ENCODE measurements around the gene C4orf50.
A peak's percentile ranks its signal among the peaks of the same experiment; 100 is the strongest.

Gene C4orf50

DNA sequence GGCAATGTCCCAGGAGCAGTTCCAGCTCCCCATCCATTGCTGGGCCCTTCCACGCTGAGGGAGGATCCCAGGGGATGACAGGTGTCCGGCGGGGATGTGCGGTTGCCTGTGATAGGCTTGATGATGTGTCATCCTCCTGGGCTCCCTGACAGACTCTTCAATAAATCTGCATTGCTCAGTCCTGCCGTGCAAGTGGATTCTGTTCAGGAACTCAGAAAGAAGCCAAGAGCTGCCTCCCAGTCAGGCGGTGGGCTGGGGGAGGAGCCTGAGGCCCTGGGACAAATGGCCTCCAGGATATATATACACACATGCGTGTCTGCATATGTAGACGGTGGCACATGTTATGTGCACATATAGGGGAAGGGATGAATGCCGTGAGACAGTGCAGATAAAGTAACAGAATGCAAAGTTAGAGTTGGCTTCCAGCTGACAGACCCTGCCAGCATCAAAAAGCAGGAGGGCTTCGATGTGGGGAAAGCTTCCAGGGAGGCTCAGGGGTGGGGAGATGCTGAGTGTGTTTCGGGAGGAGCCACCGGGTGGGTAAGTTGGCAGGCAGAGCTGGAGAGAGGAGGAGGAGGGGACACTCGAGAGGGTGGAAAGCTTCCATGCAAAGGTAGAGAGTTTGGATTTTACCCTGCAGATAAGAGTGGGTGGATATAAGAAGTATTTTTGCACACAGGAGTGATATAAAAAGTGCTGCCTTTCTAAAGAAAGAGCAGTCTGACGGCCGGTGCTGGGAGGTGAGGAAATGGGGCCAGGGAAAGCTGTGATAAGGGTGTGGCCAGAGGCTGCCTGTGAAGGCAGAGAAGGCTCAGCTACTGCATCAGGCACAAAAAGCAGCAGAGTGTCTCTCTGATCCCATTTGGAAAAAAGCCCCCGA is 96.9 kb downstream of the C4orf50 start:
- DNase-seq (ENCODE audit: low spot score), result peak; percentile 51

DNA sequence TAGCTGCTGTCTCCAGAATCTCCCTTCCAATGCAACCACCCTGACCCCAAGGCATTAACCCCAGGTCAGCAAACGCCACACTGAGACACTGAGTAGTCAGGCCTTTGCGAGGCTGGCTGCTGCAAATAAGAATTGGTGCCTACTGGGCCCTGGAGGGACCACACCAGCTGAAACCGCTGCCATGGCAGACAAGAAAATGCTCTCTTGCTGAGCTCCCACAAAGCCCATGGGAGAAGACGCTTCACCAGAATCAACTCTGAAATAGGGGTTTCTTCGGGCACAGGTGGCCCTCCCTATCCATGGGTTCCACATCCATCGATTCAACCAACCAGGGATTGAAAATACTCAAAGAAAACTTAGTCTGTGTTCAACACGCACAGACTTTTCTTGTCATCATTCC is 98.7 kb downstream of the C4orf50 start:
- peak; percentile 25 for DNase-seq (ENCODE audit: low spot score)

DNA sequence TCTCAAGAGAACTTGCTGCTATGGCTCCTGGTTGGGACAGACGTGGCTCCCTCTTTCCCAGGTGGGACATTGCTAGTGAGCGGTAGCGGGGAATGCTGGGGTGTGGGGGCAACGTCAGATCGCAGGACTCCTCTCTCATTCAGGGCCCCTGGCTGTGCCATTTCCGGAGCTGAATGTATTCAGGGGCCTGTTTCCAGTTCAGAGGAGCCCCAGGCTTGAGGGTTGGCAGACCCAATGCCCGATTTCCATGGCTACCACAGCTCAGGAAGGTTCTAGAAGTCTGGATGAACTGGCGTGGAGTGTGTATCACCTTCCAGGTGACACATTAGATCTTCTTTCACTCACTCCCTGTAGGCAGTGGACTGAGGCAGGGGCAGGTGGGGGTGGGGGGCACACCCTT is 99.2 kb downstream of the C4orf50 start:
- no peak for DNase-seq (ENCODE audit: low spot score)

DNA sequence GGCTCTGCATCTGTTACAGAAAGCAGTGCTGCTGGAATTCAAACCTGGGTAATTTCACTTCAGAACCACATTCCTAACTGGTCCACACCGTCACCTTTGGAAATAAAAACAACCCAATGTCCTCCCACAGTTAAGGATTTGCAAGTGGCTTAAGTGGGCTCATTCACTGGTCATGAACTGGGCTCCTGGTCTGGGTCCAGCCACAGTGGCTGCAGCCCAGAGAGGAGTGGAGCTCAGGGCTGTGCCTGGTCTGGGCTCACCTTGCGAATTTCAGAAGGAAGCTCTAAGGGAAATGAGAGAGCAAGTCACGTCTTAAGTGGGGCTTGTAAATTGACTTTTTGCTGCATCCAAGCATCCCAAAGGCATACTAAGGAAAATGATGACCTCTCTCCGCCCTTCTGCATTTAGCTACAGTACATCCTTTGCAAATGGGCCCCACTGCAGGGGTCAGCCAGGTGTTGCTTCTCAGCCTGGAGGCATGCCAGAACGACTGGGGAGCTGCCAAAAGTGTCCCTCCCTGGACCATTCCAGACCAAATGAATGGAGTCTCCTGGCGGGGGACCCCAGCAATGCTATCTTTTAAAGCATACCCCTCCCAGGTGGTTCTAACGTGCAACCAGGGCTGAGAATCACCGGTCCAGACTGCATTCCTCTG is 99.8 kb downstream of the C4orf50 start:
- peak; percentile 66 for DNase-seq (ENCODE audit: low spot score)

DNA sequence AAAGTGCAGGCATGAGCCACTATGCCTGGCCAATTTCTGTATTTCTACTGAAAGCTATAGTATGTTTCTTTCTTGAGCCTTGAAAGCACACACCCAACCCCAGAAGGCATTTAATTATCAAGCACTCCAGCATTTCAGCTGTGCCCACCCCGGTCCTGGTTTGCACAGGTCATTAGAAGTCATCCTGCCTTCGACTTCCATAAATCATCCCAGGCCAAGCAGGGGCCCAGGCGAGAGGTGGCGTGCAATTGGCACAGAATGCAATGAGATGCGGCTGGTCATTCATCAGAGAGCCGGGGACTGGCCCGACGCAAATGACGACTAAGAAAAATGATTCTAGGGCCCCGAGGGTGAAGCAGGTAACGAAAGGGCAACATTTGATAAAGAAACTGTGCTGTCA is 100.6 kb downstream of the C4orf50 start:
- DNase-seq (ENCODE audit: low spot score), result peak; percentile 37

DNA sequence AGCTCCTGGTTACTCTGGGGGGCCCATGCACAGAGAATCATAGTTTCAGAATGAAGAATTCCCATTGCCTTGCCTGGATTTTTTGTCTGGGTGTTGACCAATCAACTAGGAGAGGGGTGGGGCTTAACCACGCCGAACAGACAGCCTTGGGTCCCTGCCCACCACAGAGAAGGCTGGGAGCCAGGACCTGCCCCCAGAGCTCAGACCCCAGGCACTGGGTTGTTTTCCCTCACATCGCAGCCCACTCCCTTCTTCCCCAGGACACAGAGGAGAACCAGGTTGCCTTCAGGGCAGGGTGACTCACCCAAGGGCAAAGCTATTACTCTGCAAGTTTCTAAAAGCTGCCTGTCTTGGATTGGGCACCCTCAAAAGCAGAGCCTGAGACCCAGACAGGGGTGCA is 102.0 kb downstream of the C4orf50 start:
- DNase-seq (ENCODE audit: low spot score), result peak; percentile 25

DNA sequence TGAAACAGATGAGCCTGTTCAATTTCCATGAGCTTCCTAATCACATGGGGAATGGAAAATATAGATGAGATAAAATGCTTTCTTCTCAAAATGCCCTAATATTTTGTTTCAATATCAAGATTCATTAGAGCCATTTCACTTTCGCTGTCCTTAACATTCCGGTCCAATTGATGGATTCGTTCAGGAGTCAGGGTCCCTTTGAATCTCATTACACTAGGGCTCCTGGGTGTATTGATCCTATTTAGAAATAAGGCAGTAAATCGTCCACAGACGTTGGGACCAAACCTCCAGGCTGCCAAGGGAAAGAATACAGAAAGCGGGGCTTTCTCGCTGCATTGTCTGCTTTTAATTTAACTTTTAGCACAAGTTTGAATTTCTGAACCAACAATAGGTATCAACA is 104.8 kb downstream of the C4orf50 start:
- no peak for DNase-seq (ENCODE audit: low spot score)

DNA sequence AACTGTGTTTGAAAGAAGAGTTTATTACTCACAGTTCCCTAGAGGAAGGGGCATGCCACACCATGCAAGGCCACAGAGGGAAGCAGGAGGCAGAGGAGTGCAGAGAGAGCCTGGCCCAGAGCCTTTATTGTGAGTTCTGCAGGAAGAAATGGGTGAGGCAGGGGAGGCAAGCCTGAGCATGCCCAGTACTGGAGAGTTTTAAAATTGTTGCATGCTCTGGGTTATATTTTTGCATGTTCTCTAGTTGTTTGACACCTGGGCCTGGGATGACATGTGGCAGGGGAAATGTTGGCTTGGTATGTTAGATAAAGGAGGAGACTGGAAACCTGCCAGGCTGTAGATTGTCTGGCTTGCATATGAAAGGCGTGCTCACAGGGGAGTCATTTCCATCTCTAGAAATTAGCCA is 105.6 kb downstream of the C4orf50 start:
- peak; percentile 20 for DNase-seq (ENCODE audit: low spot score)

DNA sequence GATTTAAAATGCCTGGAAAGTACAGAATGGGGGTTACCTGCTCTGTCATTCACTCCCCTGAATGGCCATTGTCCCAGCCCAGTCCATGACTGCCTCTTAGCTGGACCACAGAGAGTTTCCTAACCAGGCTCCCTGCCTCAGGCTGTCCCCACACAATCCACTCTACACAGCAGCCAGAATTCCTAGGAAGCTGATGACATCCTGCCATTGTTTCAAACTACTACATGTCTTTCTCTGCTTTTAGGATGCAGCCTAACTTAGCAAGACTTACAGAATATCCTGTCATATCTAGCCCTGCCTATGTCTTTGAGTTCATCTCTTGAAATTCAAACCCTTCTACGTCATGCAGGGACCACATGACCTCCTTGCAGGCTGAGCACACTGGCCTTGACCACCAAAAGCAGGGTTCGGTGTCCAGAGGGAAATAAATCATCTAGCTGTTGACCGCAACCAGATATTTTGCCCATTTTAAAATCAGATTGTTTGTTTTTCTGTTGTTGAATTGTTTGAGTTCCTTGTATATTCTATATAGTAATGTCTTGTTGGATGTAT is 109.3 kb downstream of the C4orf50 start:
- no peak for DNase-seq (ENCODE audit: low spot score)

DNA sequence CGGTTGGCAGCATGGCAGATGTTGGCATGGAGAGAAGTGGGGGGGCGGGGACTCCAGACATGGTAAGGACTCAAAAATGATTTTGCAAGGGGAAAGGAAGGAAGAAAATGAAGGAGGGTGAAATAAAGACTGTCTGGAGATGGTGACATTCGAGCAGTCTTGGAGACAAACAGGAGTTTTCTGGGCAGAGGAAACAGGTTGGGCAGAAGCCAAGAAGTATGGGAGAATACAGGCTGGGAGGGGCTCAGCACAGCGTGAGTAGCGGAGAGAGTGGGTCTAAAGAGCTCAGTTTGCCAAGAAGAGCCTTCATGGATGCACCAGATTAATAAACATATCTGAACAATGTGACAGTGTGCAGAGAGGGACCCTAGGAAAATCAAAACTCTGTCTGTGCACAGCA is 112.0 kb downstream of the C4orf50 start:
- DNase-seq (ENCODE audit: low spot score), result no peak

DNA sequence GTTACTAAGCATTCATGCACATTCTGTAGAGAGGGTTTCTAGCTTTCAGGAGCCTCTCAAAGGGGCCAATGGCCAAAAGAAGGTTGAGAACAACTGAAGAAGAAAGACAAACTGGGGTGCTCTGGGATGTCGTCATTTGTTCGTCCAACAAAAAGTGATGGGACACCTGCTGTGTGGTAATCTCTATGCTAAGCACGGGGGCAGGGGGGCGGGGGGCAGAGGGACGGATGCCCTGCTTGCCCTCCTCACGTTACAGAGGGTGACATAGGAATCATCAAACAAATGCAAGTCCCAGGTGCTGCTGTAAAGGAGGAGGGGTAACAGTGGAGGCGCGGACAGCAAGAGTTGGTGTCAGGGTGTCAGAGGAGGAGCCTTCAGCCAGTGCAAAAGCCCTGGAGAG is 112.5 kb downstream of the C4orf50 start:
- DNase-seq (ENCODE audit: low spot score), result no peak

DNA sequence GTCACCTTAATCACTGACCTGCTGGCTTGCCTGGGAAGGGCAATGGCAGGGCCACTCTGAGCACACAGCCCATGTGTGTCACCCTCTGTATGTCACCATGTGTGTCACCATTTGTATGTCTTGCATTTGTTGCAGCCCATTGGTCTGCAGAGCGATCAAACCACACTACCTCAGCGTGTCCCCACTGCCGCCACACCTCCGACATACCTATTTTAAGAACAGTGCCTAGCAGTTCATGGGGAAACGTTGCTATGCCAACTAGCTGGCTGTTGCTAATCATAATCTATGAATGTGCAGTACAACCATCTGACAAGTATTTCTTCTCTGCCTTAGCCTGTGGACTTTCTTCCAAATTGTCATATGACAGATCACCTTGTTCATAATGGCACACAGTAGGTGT is 117.4 kb downstream of the C4orf50 start:
- DNase-seq (ENCODE audit: low spot score), result no peak

DNA sequence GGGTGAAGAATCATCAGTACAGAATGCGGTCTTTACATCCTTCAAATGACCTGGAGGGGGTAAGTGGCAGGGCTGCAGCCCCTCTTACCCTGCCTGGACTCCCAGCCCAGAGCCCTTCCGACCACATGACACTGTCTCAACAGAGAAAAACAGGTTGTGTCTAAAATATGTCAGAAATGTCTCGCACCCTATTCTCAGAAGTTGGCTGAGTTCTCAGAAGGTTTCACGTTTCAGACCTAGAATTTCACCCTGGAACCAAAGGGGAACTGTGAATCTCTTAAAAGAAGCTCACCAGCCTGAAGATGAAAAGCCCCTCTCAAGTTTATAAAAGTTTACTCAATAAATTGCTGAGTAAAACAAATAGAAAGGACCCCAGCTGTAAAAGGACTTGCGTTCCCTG is 118.3 kb downstream of the C4orf50 start:
- DNase-seq (ENCODE audit: low spot score), result no peak

DNA sequence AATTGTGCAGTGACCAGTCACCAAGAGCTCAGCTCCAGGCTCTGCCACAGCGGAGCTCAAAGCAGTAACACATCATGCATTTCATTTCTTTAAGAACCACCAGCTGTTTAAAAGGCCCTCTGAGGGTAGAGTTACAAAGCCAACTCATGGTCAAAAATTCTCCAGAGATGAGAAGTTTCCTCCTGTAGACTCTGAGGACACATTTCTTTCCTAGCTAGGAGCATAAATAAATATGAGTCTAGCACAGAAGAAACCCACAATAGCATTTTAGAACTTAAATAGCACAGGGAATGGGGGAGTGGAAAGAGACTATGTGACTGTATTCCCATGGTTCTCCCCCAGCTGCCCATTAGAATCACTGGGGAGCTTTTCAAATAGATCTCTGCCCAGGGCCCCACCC is 118.8 kb downstream of the C4orf50 start:
- DNase-seq (ENCODE audit: low spot score), result no peak

DNA sequence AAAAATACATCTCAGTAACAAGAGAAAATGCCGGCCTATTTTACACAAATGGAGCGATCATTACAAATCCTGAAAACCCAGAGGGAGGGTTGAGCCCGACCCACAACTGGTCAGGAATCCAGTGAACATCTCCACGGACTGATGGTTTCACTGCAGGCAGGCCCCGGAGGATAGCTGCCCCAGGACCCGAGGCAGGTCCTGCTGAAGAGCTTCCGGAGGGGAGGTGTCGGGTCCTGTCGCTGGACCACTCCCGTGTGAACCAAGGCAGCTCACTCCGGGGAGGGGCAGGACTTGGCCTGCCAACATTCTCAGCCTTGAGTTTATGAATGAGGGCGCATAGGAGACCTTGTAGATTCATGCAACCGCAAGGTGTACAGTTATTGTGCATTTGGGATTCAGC is 120.6 kb downstream of the C4orf50 start:
- no peak for DNase-seq (ENCODE audit: low spot score)

DNA sequence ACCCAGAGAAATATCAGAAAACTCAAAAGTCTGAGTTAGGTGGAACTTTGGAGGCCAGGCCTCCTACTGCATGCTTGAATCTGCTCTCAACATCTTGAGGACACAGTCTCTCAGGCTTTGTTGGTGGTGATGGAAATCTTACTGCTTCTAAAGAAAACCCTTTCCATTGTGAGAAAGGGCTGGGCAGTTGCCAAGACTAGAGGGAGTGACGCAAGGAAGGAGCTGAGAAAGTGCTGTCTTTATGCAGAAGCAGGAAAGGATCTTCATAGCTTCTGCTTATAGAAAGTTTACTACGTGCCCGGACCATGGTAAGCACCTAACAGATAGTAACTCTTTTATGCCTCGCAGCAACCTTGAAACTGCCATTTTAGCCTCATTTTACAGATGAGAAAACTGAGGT is 122.9 kb downstream of the C4orf50 start:
- no peak for DNase-seq (ENCODE audit: low spot score)

DNA sequence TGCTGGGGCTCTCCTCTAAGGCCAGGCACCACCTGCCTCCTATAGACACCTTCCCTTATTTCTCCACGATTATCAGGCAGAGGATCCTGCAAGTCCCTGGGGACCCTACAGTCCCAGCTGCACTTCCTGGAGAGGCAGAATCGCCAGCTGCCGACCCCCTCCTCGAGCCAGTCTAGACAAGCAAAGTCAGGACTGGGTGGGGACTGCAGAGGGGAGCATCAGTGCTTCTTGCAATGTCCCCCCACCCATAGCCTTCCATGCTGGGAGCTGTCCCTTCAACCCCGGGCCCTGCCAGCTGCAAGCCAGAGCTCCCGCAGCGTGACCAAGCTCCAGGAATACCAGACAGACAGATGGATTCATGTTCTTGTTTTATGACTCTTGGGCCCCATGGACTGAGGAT is 124.0 kb downstream of the C4orf50 start:
- no peak for DNase-seq (ENCODE audit: low spot score)

DNA sequence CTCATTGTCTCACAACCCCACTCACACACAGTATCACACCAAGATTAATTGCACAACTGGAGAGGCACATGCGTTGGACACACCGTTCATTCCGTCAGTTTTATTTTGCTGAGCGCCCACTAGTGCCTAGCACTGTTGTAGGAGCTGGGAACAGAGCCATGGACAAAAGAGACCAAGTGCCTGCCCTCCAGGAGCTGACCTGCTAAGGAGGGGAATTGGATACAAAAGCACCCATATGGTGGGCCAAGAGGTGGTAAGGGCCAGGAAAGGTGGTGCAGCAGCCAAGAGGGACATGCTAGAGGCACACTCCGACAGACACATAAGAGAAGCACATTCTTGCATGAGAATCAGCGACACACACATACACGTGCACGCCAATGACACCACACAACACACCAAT is 124.6 kb downstream of the C4orf50 start:
- DNase-seq (ENCODE audit: low spot score), result no peak

DNA sequence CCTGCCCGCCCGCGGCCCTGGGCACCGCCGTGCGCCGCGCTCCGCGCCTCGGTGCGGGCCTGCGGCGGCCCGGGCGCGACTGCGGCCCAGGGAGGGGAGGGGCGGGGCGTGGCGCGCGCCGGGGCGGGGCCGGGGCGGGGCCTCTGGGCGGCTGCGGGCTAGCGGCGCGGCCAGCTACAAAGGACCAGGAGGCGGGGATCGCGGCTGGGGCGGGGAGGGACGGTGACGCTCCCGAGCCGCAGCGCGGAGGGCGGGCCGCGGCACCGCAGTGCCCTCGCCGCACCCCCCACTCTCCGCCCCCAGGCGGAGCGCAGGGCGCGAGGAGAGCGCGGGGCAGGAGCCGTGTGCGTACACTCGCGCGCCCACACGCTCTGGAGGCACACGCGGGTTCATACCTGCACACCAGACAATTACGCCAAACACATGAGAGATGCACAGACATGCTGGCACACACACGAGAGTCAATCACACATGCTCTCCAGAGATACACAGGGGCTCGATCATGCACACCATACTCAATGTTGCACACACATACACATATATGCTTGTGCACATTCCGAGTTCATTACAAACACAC is 125.1 kb downstream of the C4orf50 start, which contains the start of gene CRMP1:
Gene CRMP1, minus strand, starts transcription at position 83 of the 577 bp plus-strand sequence. CDS start 117 bp downstream, outside the sequence.
- DNase-seq (ENCODE audit: low spot score), result no peak

DNA sequence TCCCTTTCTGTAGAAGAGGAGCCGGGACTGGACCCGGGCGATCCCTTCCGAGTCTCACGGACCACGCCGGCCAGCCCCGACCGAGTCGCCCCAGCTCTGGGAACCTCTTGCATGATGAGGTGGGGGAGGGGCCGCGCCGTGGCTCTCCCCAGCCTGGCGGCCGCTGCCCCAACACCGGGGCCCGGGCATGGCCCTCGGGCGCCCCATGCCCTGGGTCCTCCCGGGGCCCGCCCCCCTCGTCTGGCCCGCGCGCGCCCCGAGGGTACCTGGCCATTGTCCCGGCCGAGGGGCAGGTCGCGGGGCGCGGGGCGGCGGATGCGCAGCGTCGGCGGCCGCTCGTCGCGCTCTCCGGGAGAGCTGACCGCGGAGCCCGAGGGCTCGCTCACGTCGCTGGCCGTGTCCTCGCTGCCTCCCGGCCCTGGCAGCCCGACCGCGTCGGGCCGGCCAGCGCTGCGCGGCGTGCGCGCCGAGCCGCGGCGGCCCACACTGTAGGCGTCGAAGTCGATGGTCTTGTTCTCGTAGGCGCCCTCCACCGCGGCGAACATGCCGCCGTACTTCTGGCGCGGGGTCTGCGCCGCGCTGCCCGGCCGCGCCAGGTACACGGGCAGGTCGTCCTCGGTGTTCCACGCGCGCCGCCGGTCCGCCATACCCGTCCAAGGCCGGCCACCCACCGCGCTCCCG is 125.8 kb downstream of the C4orf50 start:
- no peak for DNase-seq (ENCODE audit: low spot score)

DNA sequence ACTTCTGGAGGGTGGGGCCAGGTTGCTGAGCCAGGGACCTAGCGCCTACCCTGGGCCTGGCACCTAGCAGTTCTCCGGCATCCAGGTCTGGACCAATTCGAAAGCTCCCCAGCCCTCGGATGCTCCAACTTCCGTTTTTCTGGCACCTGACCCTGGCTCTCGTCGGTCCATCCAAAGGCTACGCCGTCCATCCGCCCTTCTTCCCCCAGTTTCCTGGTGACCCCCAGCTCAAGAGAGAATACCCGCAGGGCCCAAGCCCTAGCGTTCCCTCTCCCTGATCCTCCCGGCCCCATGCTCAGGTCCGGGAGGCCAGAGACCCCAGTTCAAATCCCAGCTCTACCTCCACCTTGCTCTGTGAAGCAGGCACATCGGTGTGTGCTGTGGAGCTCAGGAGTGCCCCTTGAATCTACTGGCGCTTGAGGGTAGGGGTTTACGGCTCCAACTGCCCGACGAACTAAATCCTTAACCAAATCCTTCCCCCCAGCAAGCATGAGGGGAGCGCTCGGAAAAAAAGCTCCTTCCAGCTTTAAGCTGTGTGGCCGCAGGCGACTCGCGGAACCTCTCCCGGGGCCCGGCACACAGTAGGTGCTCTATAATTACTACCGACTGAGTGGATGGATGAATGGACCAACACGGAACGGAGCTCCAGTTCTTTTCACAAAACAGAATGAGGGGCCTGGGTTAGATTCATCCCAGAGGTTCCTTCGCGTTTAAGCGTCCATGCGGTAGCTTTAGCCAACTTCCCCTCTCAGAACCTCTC is 126.5 kb downstream of the C4orf50 start:
- no peak for DNase-seq (ENCODE audit: low spot score)

Measured in left forelimb (tissue), 1 donor.